Measurements from ENCODE around the gene CLDN20. TPM values are rescaled to one million over a fixed set of nuclear protein-coding genes. Genes with fewer than 3 reads are reported as not detected.
"Not testable (repeated sequence)": the region's sequence is repeated elsewhere in the genome, so short reads cannot be mapped to it uniquely, and the experiment has no call there.

Gene CLDN20
- total RNA-seq, 1 donor from 2014 or later, result not detected

- H3K4me1 Mint-ChIP-seq, H3K27me3 Mint-ChIP-seq, H3K4me3 Mint-ChIP-seq, H3K9me3 Mint-ChIP-seq, H3K27ac Mint-ChIP-seq: not testable (repeated sequence)
- peaks cover 22% of the 10 kb centered on the region for H3K36me3 Mint-ChIP-seq (ENCODE audit: low read depth)
- DNase-seq, result peak; percentile 71
- intact Hi-C loops (cut with micrococcal nuclease), result loop anchor here (1.0 kb wide), 1 partner anchor 340 kb away; no protein-coding TSS in a partner anchor
Measured at GRCh38 chr6:155268088-155268867, 4.5 kb downstream of the CLDN20 start.

DNA sequence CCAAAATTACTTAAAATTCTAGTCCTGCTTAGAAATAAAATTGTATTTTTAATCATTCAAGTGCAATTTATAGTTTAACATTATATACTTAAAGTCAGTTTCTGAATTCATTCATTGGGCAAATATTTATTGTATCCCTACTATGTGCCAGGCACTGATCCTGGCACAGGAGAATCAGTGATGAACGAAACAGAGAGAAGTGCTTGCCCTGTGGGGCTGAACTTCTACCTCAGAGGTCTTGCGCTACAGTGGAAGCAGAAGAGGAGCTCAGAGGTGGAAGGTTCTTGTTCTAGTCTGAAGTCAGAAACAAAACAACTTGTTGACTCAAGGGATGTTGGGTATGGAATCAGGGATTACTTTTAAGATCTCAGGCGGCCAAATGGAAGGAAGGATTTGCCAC, 6.0 kb downstream of the CLDN20 start:
- Mint-ChIP-seq H3K4me1 (peaks cover 8% of the 10 kb centered on the region), H3K27me3 (no peaks in the 10 kb centered on the region), H3K27ac (no peak overlapping the region), H3K9me3 (no peaks in the 10 kb centered on the region), H3K4me3 (no peak overlapping the region), H3K36me3 (ENCODE audit: low read depth) (peaks cover 23% of the 10 kb centered on the region)
- peak; percentile 50 for DNase-seq
- intact Hi-C loops (cut with micrococcal nuclease), result no loop called here

- Mint-ChIP-seq H3K4me1 (peaks cover 8% of the 10 kb centered on the region), H3K27ac (no peak overlapping the region), H3K4me3 (no peak overlapping the region), H3K36me3 (ENCODE audit: low read depth) (peaks cover 25% of the 10 kb centered on the region), H3K27me3 (no peaks in the 10 kb centered on the region), H3K9me3 (no peaks in the 10 kb centered on the region)
- DNase-seq, result no peak
- intact Hi-C loops (cut with micrococcal nuclease), result no loop called here
Measured at GRCh38 chr6:155270561-155271091, 6.8 kb downstream of the CLDN20 start.

DNA sequence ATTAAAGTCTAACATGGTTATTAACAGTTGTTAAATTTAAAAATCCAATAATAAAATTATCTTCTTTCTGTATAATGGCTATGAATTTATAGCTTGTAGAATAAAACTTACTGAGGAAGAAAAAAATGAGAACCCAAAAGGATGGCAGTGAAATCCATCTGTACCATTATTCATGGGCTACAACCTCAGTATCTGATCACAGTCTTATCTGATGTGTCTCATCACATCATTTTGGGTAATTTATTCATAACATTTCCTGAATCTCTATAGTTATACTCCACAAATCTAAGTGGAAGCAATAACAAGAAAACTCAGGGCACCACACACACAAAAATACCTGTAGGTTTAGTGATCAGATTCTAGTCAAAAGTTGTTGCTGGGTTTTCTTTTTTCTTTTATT, 7.3 kb downstream of the CLDN20 start:
- Mint-ChIP-seq H3K36me3 (ENCODE audit: low read depth) (peaks cover 22% of the 10 kb centered on the region), H3K9me3 (no peaks in the 10 kb centered on the region), H3K4me1 (peaks cover 8% of the 10 kb centered on the region)

DNA sequence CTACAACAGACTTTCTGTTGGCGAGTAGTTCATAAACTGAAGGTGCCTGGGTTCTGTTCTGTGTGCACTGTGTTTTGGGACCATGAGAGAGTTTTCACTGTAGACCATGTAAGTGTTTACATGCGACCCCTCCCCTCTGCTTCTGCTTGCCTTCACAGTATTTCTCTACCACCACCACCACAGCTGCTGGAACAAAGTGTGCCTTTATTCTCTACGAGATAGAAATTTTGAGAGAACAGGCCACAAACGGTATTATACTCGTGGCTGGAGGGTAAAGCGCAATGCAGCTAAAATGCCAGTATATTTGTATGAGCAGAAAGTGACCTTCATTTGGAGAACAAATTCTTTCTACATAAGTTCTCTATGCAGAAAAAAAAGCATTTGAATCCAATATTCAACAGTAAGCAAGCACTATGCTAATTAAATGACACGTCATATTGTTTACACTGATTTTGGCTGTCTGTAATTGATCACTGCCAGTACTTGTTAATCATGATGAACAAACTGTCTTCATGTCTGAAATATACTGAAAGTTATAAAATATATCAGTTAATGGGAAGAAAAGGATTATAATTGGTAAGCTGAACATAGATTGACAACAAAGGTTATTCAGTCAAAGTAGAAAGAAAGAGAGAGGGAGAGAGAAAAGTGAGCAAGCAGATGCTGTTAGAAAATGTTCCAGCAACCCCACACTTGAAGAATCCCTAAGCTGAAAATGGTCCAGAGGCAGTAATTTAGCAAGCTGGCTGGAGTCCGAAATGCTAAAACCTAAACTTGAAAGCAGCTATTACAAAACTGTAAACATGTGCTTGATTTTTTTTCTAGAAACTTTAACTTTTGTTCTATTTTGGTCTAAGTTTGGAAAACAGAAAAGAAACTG, 8.8 kb downstream of the CLDN20 start:
- H3K27me3 Mint-ChIP-seq, result no peaks in the 10 kb centered on the region
- H3K4me1 Mint-ChIP-seq, result peaks cover 8% of the 10 kb centered on the region
- no peak overlapping the region for H3K4me3 Mint-ChIP-seq
- H3K36me3 Mint-ChIP-seq (ENCODE audit: low read depth), result peaks cover 20% of the 10 kb centered on the region
- no peaks in the 10 kb centered on the region for H3K9me3 Mint-ChIP-seq
- no peak overlapping the region for H3K27ac Mint-ChIP-seq
- no peak for DNase-seq
- intact Hi-C loops (cut with micrococcal nuclease), result no loop called here

More for the DNA sequence above, 7.3 kb downstream of the CLDN20 start:
- no peaks in the 10 kb centered on the region for H3K27me3 Mint-ChIP-seq
- DNase-seq, result no peak
- no peak overlapping the region for H3K27ac Mint-ChIP-seq
- H3K4me3 Mint-ChIP-seq, result no peak overlapping the region
- intact Hi-C loops (cut with micrococcal nuclease), result no loop called here

DNA sequence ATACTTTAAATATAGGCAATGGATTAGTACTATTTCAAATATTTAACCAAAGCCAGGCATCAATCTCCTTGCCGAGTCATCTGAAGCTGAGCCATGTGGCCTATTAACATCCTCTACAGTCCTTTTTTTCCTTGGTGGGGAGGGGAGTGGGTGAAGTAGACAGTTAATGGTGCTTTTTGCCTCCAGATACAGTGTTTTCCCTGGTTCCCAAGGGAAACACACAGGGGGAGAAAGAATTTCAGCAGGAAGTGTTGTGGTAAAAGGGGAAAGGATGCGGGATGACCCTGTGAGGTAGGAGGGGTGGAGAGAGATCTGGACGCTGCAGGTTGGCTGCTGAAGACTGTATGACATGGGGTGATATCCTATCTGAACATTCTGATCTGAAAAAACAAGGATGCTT, 9.6 kb downstream of the CLDN20 start:
- intact Hi-C loops (cut with micrococcal nuclease), result no loop called here
- peaks cover 4% of the 10 kb centered on the region for H3K4me1 Mint-ChIP-seq
- peak overlapping the region; percentile 21 for H3K27ac Mint-ChIP-seq
- no peak for DNase-seq
- no peaks in the 10 kb centered on the region for H3K9me3 Mint-ChIP-seq
- H3K4me3 Mint-ChIP-seq, result no peak overlapping the region
- H3K27me3 Mint-ChIP-seq, result no peaks in the 10 kb centered on the region
- H3K36me3 Mint-ChIP-seq (ENCODE audit: low read depth), result peaks cover 22% of the 10 kb centered on the region

DNA sequence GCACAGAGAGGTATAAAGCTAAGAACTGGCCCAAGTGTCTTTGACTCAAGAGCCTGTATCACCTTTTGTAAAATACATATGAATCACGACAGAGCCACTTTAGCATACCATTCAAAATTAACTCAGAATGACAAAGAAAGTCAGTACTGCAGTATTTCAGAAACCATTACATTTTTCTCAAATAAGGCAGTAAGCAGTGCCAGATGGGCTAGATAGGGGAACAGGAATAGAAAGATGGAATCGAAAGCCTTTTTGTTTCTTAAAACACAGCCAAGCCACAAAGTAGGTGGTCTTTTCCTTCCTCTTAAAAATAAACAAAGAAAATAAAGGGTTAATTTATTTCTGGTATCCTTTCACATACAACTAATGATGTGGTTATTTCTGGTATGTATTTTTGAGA, 10.3 kb downstream of the CLDN20 start:
- DNase-seq, result no peak
- H3K9me3 Mint-ChIP-seq, result no peaks in the 10 kb centered on the region
- no peak overlapping the region for H3K4me3 Mint-ChIP-seq
- H3K27ac Mint-ChIP-seq, result no peak overlapping the region
- no peaks in the 10 kb centered on the region for H3K27me3 Mint-ChIP-seq
- peaks cover 4% of the 10 kb centered on the region for H3K4me1 Mint-ChIP-seq
- intact Hi-C loops (cut with micrococcal nuclease), result no loop called here
- peaks cover 22% of the 10 kb centered on the region for H3K36me3 Mint-ChIP-seq (ENCODE audit: low read depth)

- Mint-ChIP-seq H3K27me3 (no peaks in the 10 kb centered on the region), H3K4me3 (no peak overlapping the region), H3K27ac (no peak overlapping the region), H3K9me3 (no peaks in the 10 kb centered on the region), H3K4me1 (peaks cover 4% of the 10 kb centered on the region), H3K36me3 (ENCODE audit: low read depth) (peaks cover 26% of the 10 kb centered on the region)
- intact Hi-C loops (cut with micrococcal nuclease), result no loop called here
- DNase-seq, result no peak
Measured at GRCh38 chr6:155274533-155274932, 10.7 kb downstream of the CLDN20 start.

DNA sequence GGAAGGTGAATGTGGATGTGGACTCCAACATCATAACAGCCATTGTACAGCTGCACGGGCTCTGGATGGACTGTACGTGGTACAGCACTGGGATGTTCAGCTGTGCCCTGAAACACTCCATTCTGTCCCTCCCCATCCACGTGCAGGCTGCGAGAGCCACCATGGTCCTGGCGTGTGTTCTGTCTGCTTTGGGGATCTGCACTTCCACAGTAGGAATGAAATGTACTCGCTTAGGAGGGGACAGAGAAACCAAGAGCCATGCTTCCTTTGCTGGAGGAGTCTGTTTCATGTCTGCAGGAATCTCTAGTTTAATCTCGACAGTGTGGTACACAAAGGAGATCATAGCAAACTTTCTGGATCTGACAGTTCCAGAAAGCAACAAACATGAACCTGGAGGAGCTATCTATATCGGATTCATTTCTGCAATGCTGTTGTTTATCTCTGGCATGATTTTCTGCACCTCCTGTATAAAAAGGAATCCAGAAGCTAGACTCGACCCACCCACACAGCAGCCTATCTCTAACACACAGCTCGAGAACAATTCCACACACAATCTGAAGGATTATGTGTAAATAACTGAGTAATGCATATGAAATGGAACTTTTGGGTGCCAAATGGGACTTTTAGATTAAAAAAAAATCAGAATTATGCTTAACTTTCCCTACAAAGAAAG, 12.1 kb downstream of the CLDN20 start:
- no peaks in the 10 kb centered on the region for H3K9me3 Mint-ChIP-seq
- intact Hi-C loops (cut with micrococcal nuclease), result no loop called here
- H3K4me3 Mint-ChIP-seq, result no peak overlapping the region
- H3K27me3 Mint-ChIP-seq, result no peaks in the 10 kb centered on the region
- H3K27ac Mint-ChIP-seq, result no peak overlapping the region
- no peak for DNase-seq
- peaks cover 25% of the 10 kb centered on the region for H3K36me3 Mint-ChIP-seq (ENCODE audit: low read depth)
- H3K4me1 Mint-ChIP-seq, result peaks cover 4% of the 10 kb centered on the region

- peaks cover 4% of the 10 kb centered on the region for H3K4me1 Mint-ChIP-seq
- H3K27ac Mint-ChIP-seq, result no peak overlapping the region
- no peaks in the 10 kb centered on the region for H3K27me3 Mint-ChIP-seq
- no peak for DNase-seq
- H3K36me3 Mint-ChIP-seq (ENCODE audit: low read depth), result peaks cover 25% of the 10 kb centered on the region
- intact Hi-C loops (cut with micrococcal nuclease), result no loop called here
- H3K9me3 Mint-ChIP-seq, result no peaks in the 10 kb centered on the region
- H3K4me3 Mint-ChIP-seq, result no peak overlapping the region
Measured at GRCh38 chr6:155276638-155277037, 12.8 kb downstream of the CLDN20 start.

- Mint-ChIP-seq H3K36me3 (ENCODE audit: low read depth) (peaks cover 27% of the 10 kb centered on the region), H3K4me1 (peaks cover 2% of the 10 kb centered on the region), H3K27me3 (no peaks in the 10 kb centered on the region), H3K27ac (no peak overlapping the region), H3K9me3 (no peaks in the 10 kb centered on the region), H3K4me3 (no peak overlapping the region)
- DNase-seq, result no peak
- intact Hi-C loops (cut with micrococcal nuclease), result no loop called here
Measured at GRCh38 chr6:155278319-155279049, 14.7 kb downstream of the CLDN20 start.

DNA sequence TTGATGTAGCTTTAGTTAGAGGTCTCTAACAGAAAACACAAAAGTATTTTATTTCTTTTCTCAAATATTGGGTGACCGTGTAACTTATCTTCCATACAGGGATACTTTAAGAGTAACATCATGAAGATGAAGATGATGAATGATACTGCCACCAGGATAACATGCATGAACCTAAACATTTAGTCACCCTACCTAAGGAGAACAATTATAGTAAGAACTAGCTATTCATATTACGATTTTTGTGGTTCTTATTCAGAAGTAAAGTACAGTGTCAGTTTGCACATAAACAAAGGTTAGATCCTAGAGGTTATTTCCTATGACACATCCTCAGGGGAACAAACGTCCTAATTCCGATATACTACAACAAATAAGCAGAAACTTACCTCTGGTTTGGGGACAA, 21.0 kb downstream of the CLDN20 start:
- no peak overlapping the region for H3K27ac Mint-ChIP-seq

DNA sequence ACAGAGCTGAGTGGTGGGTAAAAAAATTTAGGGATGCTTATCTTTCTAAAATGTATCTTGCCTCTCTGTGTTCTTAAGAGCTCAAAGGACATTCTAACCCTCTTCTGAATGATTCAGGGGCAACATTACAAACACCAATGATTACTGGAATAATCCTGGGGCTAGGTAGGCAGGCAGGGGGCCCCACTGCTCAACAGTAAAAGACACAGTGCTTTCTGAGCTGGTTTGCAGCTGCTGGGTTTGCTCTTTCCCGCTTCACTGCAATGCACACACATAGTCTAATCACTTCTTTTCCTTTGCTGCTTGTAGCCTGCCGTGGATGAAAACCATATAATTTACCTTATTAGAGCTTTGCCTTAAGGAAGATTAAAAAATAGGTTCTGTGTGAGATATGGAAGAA, 23.9 kb downstream of the CLDN20 start:
- Mint-ChIP-seq H3K36me3 (ENCODE audit: low read depth) (peaks cover 41% of the 10 kb centered on the region), H3K4me3 (no peak overlapping the region), H3K4me1 (peaks cover 2% of the 10 kb centered on the region), H3K27me3 (no peaks in the 10 kb centered on the region), H3K27ac (no peak overlapping the region), H3K9me3 (no peaks in the 10 kb centered on the region)
- DNase-seq, result no peak
- intact Hi-C loops (cut with micrococcal nuclease), result no loop called here

More for the DNA sequence above, 21.0 kb downstream of the CLDN20 start:
- no peak for DNase-seq
- intact Hi-C loops (cut with micrococcal nuclease), result no loop called here
- H3K4me3 Mint-ChIP-seq, result no peak overlapping the region
- H3K4me1 Mint-ChIP-seq, result peaks cover 2% of the 10 kb centered on the region
- peaks cover 35% of the 10 kb centered on the region for H3K36me3 Mint-ChIP-seq (ENCODE audit: low read depth)
- H3K27me3 Mint-ChIP-seq, result no peaks in the 10 kb centered on the region
- H3K9me3 Mint-ChIP-seq, result no peaks in the 10 kb centered on the region

Measured in activated CD4-positive, alpha-beta T cell treated with anti-CD3 and anti-CD28 coated beads, Interleukin-2, amount 10 ng/mL, durations not matched to agents 24 days and 14 days (primary cell).